GM19463 (cell line): ENCODE measurements around the gene ACSM3.
"Not testable (repeated sequence)": the region's sequence is repeated elsewhere in the genome, so short reads cannot be mapped to it uniquely, and the experiment has no call there.

ENCODE experiments used
- ATAC-seq: cut with Tn5 transposase; IDR thresholded peaks from one replicate; pipeline ENCODE4 v1.9.1; 2021; ENCODE audit warnings: mild to moderate bottlenecking, moderate library complexity; ENCODE audit not compliant: unreplicated experiment

Gene ACSM3

GRCh38 chr16:20755238-20755637, 8.6 kb upstream of the ACSM3 start:
- no peak for ATAC-seq

GRCh38 chr16:20755799-20756198, 8.0 kb upstream of the ACSM3 start:
- not testable (repeated sequence) for ATAC-seq

- no peak for ATAC-seq
Measured at GRCh38 chr16:20760346-20760745, 3.5 kb upstream of the ACSM3 start.

GRCh38 chr16:20761175-20761574, 2.6 kb upstream of the ACSM3 start:
- ATAC-seq: no peak

- no peak for ATAC-seq
Measured at GRCh38 chr16:20762404-20763123, 1.2 kb upstream of the ACSM3 start.

GRCh38 chr16:20764448-20764847, 634 bp downstream of the ACSM3 start:
- ATAC-seq: not testable (repeated sequence)

- no peak for ATAC-seq
Measured at GRCh38 chr16:20765732-20766131, 1.9 kb downstream of the ACSM3 start.

- ATAC-seq: no peak
Measured at GRCh38 chr16:20766294-20766693, 2.5 kb downstream of the ACSM3 start.

- ATAC-seq: no peak
Measured at GRCh38 chr16:20767577-20767976, 3.8 kb downstream of the ACSM3 start.

GRCh38 chr16:20768121-20768520, 4.3 kb downstream of the ACSM3 start:
- ATAC-seq: no peak

GRCh38 chr16:20768818-20769217, 5.0 kb downstream of the ACSM3 start:
- ATAC-seq: no peak

GRCh38 chr16:20773679-20774078, 9.9 kb downstream of the ACSM3 start:
- no peak for ATAC-seq

GRCh38 chr16:20774703-20775362, 11.0 kb downstream of the ACSM3 start:
- ATAC-seq: no peak

- no peak for ATAC-seq
Measured at GRCh38 chr16:20781697-20782096, 17.9 kb downstream of the ACSM3 start.

- no peak for ATAC-seq
Measured at GRCh38 chr16:20782470-20782869, 18.7 kb downstream of the ACSM3 start.

- no peak for ATAC-seq
Measured at GRCh38 chr16:20784204-20784603, 20.4 kb downstream of the ACSM3 start.

- no peak for ATAC-seq
Measured at GRCh38 chr16:20789130-20789529, 25.3 kb downstream of the ACSM3 start.

GRCh38 chr16:20791923-20792612, 28.3 kb downstream of the ACSM3 start:
- ATAC-seq: no peak

GRCh38 chr16:20798364-20798763, 34.5 kb downstream of the ACSM3 start:
- ATAC-seq: no peak

GRCh38 chr16:20799599-20799998, 35.8 kb downstream of the ACSM3 start:
- ATAC-seq: no peak

GRCh38 chr16:20801278-20801677, 37.5 kb downstream of the ACSM3 start:
- no peak for ATAC-seq

- no peak for ATAC-seq
Measured at GRCh38 chr16:20803192-20803560, 39.4 kb downstream of the ACSM3 start.
